Hematopoietic multipotent progenitor cell treated with erythropoietin and hydrocortisone succinate and interleukin-3 and kit ligand, for 6 days (in vitro differentiated cells): Measurements from ENCODE around the gene TMEM87B.

ENCODE experiments used
- DNase-seq: peaks from one replicate; pipeline ENCODE4 v3.0.0-alpha.2; 2015

TMEM87B gene

GRCh38 chr2:112153179-112153490 is 98.1 kb downstream of the TMEM87B start:
- no peak for DNase-seq

DNA sequence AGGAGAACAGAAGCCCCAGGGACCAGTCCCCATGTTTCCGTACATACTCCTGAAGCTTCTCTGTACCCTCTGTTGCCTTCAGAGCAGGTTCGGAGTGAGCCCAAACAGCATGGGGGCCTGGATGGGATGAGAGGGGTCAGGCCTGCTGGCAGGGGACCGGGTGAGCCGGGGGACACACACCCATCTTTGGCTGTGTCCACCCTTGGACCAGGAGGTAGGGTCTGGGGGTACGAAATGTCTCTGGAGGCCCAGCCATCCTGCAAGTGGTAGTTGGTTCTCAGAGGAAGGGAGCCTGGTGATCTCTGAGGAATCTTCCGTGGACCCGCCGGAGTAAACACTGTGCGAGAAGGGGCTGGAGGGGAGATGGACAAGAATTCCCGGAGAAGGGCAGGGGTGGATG is 98.4 kb downstream of the TMEM87B start:
- no peak for DNase-seq

GRCh38 chr2:112154246-112155117 is 99.4 kb downstream of the TMEM87B start:
- DNase-seq, result no peak

DNA sequence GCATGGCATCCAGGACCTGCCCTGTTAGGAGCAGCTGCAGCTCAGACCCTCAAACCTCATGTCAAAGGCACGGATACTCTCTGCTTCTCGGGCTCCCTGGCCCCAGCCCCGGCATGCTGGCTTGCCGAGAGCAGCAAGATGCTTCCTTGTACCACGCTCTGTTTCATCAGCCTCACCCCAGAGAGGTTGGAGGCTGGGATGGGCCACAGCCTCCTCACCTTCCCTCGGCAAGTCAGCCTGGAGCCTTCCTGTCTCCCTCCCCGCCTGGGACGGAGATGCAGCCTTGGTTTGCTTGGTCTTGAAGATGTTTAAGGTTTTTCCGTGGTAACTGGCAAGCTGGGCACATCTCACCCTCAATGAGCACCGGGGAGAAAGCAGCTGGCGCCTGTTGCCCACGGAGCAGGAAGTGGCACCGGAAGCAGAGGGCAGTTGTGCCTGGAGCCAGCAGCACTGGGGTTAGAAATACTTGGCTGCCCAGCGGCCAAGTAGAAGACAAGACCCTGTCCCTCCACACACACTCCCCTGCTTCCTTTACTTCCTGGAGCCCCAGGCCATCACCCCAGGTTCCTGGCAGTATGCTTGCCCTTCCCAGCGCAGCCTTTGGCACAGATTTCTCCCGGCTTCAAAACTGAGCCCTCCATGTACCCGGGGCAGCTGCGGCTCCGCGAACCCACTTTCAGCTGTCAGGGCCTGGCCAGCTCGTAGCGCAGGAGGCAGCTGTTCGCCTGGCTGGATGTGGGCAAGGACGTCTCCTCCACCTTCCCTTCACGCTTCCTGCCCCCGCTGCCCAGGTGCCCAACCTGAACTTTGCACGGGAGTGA is 100.5 kb downstream of the TMEM87B start:
- peak; percentile 30 for DNase-seq

DNA sequence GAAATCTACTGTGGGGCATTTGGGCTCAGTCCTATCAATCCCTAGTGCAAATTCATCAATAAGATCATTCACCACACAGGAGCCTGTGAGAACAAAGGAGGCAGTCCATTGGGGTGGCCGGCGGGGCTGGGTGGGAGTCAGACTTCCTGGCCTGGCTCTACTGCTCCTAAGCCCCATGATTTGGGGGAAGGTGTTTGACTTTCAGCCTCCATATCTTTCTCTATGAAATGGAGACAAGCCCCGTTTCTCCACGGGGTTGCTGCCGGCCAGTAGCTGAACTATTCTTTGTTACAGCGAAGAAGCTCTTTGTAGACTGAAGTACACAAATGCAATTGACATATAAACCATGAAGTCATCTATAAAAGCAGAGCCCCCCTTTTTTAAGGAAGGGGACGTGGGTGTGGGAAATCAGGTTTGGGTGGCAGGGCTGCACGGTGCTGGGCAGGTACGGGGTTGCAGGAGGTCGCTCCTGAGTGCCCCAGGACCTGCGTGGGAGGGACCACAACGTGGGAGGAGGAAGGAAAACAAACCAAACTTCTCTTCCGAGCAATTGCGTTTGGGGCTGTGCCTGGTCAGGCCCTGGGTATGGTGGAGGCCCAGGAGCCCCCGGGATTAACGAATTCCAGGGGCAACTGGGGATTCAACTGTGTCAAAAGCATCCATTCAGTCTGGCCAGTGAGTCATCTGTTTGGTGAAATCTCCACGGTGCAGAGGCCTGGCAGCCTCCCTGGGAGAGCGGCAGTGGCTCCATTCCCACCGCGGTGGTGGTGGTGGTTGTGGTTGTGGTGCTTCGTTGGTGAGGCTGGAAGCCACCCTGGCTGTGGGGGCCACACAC is 101.3 kb downstream of the TMEM87B start:
- DNase-seq, result no peak

- DNase-seq, result no peak
Measured at GRCh38 chr2:112157472-112157871, 102.4 kb downstream of the TMEM87B start.

GRCh38 chr2:112159454-112159921 is 104.4 kb downstream of the TMEM87B start:
- no peak for DNase-seq

- DNase-seq, result no peak
Measured at GRCh38 chr2:112160283-112161250, 105.5 kb downstream of the TMEM87B start.

DNA sequence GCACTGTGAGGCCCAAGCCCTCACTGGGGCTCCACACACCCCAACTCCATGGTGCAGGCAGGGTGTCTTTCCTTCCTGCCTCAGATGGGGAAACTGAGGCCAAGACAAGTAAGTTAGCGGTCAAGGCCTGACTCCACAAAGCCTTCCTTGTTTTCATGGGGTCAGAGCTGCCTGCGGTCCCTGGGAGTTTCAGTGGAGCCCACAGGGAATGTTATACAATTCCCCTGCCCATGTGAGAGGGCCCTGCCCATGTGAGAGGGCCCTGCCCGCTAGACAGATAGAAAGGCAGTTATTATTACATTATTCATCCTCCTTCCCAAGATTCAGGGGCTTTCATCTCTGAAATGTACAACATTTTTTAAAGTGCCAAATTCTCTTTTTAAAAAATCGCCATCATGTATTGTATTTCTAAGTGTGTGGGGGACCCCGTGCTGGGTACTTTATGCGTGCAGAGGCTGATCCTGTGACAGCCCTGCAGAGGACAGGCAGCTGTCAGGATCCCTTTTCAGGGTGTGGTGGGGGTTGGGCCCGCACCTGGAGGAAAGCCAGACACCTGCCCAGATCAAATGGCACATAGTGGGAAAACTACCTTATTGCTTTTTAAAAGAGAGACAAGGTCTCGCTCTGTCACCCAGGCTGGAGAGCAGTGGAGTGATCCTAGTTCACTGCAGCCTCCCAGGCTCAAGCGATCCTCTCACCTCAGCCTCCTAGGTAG is 106.5 kb downstream of the TMEM87B start:
- no peak for DNase-seq

- DNase-seq, result no peak
Measured at GRCh38 chr2:112162341-112162740, 107.3 kb downstream of the TMEM87B start.

DNA sequence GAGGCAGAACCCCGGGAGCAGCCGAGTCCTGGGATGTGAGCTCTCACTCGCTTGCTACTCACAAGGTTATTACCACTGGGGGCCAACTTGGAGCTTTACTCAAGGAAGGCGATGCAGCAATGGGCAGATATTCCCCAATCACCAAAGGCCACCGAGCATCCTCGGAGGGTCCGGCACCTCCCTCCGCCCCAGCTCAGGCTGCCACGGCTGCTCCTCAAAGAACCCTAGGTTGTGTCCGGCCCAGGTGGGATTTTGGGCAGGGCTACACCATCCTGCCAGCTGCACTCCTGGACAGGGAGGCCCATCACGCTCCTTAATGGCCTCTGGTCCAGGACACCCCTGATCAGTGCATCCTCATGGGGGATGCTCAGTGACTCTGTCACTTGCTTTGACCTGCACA is 107.9 kb downstream of the TMEM87B start:
- DNase-seq, result no peak

GRCh38 chr2:112163541-112163981 is 108.5 kb downstream of the TMEM87B start:
- DNase-seq, result no peak

- no peak for DNase-seq
Measured at GRCh38 chr2:112164876-112165275, 109.8 kb downstream of the TMEM87B start.

DNA sequence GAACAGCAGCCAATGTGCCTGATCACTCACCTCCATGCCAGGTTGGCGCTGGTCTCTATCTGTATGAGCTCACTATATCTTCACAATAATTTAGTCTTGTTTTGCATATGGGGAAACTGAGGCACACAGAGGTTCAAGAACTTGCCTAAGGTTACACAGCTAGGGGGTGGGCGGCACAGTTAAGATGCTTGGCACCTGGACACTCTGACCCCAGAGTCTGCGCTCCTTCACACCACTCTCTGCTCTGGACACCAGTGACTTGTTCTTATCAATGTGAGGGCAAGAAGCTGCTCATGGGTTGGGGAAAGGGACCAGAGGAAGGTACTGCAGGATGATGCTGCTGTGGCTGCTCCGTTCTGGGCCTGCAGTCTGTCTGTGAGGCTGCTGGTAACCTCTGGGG is 110.2 kb downstream of the TMEM87B start:
- no peak for DNase-seq

DNA sequence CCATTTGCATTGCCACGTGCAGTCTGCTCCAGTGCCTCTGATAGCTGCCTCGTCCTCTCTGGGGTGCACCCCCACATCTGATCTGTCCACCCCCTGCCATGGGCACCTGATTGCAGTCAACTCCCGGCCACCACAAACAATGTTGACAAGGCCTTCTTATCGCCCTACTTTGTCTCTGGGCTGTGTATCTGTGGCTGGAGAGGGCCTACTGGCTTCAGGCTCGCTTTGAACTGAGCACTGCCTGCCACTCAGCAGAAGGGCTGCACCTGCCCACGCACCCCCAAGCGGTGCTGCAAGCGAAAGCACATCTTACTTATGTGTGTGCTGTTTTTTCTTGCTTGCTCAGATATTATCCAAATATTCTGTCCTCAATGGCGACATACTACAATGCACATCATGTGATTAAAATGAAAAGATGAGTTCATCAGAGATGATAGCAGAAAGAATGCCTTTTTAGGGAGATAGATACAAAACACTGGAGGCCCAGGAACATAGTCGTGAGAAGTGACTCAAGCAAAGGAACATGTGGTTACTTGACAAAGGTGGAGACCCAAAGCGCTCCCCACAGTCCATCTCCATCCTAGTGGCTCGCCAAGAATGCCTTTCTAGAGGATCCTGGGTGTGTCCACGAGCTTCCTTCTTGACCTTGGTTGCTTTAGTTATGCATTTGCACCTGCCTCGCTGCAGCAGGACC is 111.9 kb downstream of the TMEM87B start:
- DNase-seq, result no peak

GRCh38 chr2:112168422-112169124 is 113.5 kb downstream of the TMEM87B start:
- peak; percentile 63 for DNase-seq
